Gastroesophageal sphincter (tissue), 4 donors: ENCODE results near the gene TCOF1. TPM values are rescaled to one million over a fixed set of nuclear protein-coding genes. Genes with fewer than 3 reads are reported as not detected.

Source experiments
- ATAC-seq: fragments of 150-250 bp; one replicate; pipeline ENCODE4 v1.9.1; 2016; ENCODE audit warnings: mild to moderate bottlenecking, moderate library complexity
- H3K27ac ChIP-seq, 4 donors: fragments of 200-600 bp; sonication (generic) in 3 of 4; 1 replicate in 3 of 4; 2 replicates in 1 of 4; pipeline ENCODE4 v1.5.1; 2016 to 2019
- H3K27me3 ChIP-seq: fragments of 200-600 bp; sonication (generic); one replicate; pipeline ENCODE4 v1.5.1; 2019
- H3K36me3 ChIP-seq, 2 donors: fragments of 200-600 bp; sonication (generic); one replicate each; pipeline ENCODE4 v1.5.1; 2019; ENCODE audit warnings: control low read depth in 1 of 2
- H3K4me1 ChIP-seq, 3 donors: fragments of 200-600 bp; sonication (generic); 1 replicate in 2 of 3; 2 replicates in 1 of 3; pipeline ENCODE4 v1.5.1; 2016 to 2019; ENCODE audit warnings: control low read depth in 2 of 3
- H3K4me3 ChIP-seq, 2 donors: fragments of 200-600 bp; sonication (generic); one replicate each; pipeline ENCODE4 v1.5.1; 2019; ENCODE audit warnings: mild to moderate bottlenecking in 1 of 2, moderate library complexity in 1 of 2
- H3K9me3 ChIP-seq, 3 donors: fragments of 200-600 bp; sonication (generic); one replicate each; pipeline ENCODE4 v1.5.1; 2017 to 2019; ENCODE audit warnings: control low read depth in 2 of 3
- EP300 ChIP-seq: sonication (generic); formaldehyde crosslinking; IDR thresholded peaks from one replicate; pipeline ENCODE4 v1.6.1; 2017; ENCODE audit warnings: antibody characterized with exemption, mild to moderate bottlenecking
- POLR2A ChIP-seq, 2 donors: fragments of 450-650 bp; IDR thresholded peaks; one replicate each; pipeline ENCODE4 v1.6.1; 2017; ENCODE audit warnings: antibody characterized with exemption in 2 of 2, mild to moderate bottlenecking in 2 of 2, moderate library complexity in 1 of 2
- POLR2AphosphoS5 ChIP-seq: sonication (generic); formaldehyde crosslinking; IDR thresholded peaks from one replicate; pipeline ENCODE4 v1.6.1; 2017; ENCODE audit warnings: antibody characterized with exemption
- WGBS, 2 donors: methylation state at CpG; one replicate each; pipeline ENCODE4 v1.1.5; 2018; ENCODE audit warnings: low coverage in 1 of 2; 5-methylcytosine and 5-hydroxymethylcytosine counted together
- total RNA-seq, 4 donors: library from RNA; depleted of rRNA; stranded (reverse); fragments of >200 nt; gene quantifications; one replicate each; pipeline ENCODE4 v1.1.0, GENCODE V29; 2016
- TF ChIP-seq, protein P1 (sequence below), 4 experiments: fragments of 200-600 bp in 2 of 4; fragments of 450-650 bp in 2 of 4; sonication (generic) in 1 of 4; IDR thresholded peaks; one replicate each; pipeline ENCODE4 v1.5.1; 2017 to 2019; ENCODE audit warnings: antibody characterized with exemption in 4 of 4, mild to moderate bottlenecking in 2 of 4, moderate library complexity in 2 of 4

TCOF1 gene
- total RNA-seq, 4 donors from 2014 or later: 25.4 to 55.7 (median 31.0) TPM

DNA sequence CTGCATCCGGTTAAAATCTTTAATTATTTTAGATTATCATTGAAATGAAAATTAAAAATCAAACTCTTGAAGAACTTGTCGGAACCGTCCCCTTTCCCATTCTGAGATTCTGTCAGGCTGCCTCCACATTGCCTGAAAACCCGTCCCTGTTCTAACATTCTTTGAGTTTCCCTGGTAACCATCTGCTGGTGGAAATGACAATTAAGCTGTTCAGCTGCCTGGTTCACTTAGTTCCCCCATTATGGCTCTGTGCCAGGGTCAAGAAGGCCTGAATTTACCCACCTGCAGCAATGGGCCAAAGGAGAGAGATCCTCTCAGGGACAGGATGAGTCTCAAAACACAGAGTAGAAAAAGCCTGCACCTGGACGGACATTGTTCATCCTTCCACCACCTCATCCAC, 11.8 kb upstream of the TCOF1 start:
- H3K27ac ChIP-seq: no peak overlapping the region
- no peaks in the 10 kb centered on the region for H3K36me3 ChIP-seq
- H3K27me3 ChIP-seq: no peaks in the 10 kb centered on the region
- TF ChIP-seq POLR2A (IDR thresholded peaks at IDR 0.05) (no peak), POLR2AphosphoS5 (no peak), EP300 (no peak)
- TF ChIP-seq, protein P1, sequence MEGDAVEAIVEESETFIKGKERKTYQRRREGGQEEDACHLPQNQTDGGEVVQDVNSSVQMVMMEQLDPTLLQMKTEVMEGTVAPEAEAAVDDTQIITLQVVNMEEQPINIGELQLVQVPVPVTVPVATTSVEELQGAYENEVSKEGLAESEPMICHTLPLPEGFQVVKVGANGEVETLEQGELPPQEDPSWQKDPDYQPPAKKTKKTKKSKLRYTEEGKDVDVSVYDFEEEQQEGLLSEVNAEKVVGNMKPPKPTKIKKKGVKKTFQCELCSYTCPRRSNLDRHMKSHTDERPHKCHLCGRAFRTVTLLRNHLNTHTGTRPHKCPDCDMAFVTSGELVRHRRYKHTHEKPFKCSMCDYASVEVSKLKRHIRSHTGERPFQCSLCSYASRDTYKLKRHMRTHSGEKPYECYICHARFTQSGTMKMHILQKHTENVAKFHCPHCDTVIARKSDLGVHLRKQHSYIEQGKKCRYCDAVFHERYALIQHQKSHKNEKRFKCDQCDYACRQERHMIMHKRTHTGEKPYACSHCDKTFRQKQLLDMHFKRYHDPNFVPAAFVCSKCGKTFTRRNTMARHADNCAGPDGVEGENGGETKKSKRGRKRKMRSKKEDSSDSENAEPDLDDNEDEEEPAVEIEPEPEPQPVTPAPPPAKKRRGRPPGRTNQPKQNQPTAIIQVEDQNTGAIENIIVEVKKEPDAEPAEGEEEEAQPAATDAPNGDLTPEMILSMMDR (IDR thresholded peaks at IDR 0.05): no peak
- no peaks in the 10 kb centered on the region for H3K9me3 ChIP-seq
- no peak overlapping the region for H3K4me3 ChIP-seq
- WGBS, 2 donors: 77 to 78% methylated on average over 5 of the region's 5 CpGs
- H3K4me1 ChIP-seq: peaks cover 0 to 6% (median 0%) of the 10 kb centered on the region in 3 donors
- no peak for ATAC-seq

DNA sequence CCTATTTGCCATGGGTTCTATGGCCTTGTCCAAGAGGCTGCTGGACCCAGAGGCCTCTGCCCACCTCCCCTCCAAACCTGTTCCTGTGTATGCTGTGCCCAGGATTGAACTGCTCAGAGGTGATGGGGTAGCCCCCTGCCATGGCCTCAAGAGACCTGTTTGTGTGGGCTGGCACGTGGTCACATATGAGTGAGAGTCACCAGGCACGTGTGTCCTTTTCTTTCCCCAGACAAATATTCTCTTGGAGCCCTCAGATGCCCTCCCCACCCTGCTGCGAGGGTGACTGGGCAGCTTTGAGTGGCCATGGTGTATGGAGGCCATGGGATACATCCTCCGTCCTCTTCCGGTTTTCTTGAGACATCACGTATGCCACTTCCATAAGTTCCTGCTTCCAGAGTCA, 10.9 kb upstream of the TCOF1 start:
- no peaks in the 10 kb centered on the region for H3K27me3 ChIP-seq
- no peaks in the 10 kb centered on the region for H3K36me3 ChIP-seq
- no peaks in the 10 kb centered on the region for H3K9me3 ChIP-seq
- 100% methylated on average over 2 of the region's 6 CpGs; no CpG with 5 or more reads in 1 of the 2 donors for WGBS, 2 donors
- H3K27ac ChIP-seq: no peak overlapping the region
- no peak overlapping the region for H3K4me3 ChIP-seq
- TF ChIP-seq, protein P1 (IDR thresholded peaks at IDR 0.05): no peak
- TF ChIP-seq POLR2AphosphoS5: no peak
- TF ChIP-seq EP300: no peak
- no peak for TF ChIP-seq POLR2A (IDR thresholded peaks at IDR 0.05)
- no peak for ATAC-seq
- H3K4me1 ChIP-seq: peaks cover 0 to 14% (median 0%) of the 10 kb centered on the region in 3 donors

DNA sequence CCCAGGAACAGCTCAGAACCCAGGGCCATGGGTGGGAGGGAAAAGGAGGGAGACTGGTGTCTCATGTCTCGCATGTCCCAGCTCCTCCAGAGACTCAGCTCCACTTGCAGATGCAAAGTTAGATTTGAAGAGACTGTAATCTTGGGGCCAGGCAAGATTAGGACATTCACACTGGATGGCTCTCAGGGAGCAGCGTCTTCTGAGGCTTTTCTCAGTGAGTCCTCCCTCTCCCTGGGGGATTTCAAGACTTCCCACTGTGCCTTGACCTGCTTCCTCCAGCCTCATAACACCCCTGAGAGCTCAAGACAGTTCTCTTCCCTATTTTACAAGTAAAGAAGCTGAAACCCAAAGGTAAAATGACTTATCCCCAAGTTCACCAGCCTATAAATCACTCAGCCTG, 10.5 kb upstream of the TCOF1 start:
- no peak overlapping the region for H3K27ac ChIP-seq
- no peak for TF ChIP-seq EP300
- TF ChIP-seq, protein P1 (IDR thresholded peaks at IDR 0.05): no peak
- TF ChIP-seq POLR2AphosphoS5: no peak
- TF ChIP-seq POLR2A (IDR thresholded peaks at IDR 0.05): no peak
- 80 to 100% methylated on average over 1 to 2 of the region's 2 CpGs for WGBS, 2 donors
- H3K9me3 ChIP-seq: no peaks in the 10 kb centered on the region
- no peak overlapping the region for H3K4me3 ChIP-seq
- H3K36me3 ChIP-seq: no peaks in the 10 kb centered on the region
- H3K4me1 ChIP-seq: peaks cover 0 to 14% (median 0%) of the 10 kb centered on the region in 3 donors
- no peak for ATAC-seq
- no peaks in the 10 kb centered on the region for H3K27me3 ChIP-seq

DNA sequence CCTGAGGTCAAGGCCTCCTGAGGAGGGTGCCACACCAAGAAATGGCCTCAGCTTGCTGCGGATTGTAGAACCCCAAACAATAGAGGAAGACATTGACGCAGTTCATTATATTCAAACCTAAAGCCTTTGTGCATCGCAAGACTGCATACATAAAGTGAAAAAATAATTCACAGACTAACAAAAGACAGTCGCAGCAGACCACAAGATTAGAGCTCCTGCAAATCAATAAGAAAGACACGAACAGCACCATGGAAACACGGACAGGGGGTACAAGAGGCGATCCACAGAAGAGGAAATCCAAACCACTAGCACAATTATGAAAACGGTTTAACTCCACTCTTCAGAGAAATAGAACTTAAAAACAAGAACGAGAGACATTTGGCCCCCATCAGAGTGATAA, 10.0 kb upstream of the TCOF1 start:
- 71 to 78% methylated on average over 7 to 9 of the region's 9 CpGs for WGBS, 2 donors
- no peaks in the 10 kb centered on the region for H3K27me3 ChIP-seq
- H3K9me3 ChIP-seq: no peaks in the 10 kb centered on the region
- ATAC-seq: no peak
- peaks cover 0 to 14% (median 0%) of the 10 kb centered on the region in 3 donors for H3K4me1 ChIP-seq
- H3K36me3 ChIP-seq: no peaks in the 10 kb centered on the region
- no peak for TF ChIP-seq POLR2AphosphoS5
- no peak for TF ChIP-seq EP300
- TF ChIP-seq POLR2A (IDR thresholded peaks at IDR 0.05): no peak
- TF ChIP-seq, protein P1 (IDR thresholded peaks at IDR 0.05): no peak
- no peak overlapping the region for H3K4me3 ChIP-seq
- H3K27ac ChIP-seq: no peak overlapping the region

DNA sequence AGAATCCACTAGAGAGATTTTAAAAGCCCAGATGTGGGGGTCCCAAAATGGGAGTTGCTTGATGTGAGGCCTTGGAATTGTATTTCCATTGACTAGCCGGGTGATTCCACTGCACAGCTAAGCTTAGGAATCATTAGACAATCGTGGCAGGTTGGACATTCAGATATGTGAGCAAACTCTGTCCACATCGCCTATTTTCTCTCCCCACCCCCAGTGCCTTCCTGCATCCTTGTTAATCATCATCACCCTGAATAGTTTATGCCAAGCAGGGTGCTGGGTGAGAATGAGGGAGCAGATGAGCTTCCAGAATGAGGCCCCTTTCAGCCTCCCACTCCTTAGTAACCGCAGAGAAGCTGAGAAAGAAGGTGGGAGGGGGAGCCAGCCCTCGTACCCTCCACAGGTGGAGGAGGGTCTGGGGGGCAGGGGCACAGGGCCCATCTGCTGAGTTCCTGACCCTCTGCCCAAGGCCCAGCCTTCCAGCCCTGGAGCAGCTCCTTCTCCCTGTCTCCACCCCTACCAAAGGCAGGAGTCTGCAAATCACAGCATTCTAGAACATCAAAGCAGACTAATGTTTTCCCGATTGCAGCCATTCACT, 7.7 kb upstream of the TCOF1 start:
- Histone ChIP-seq H3K4me1 (peaks cover 0 to 14% (median 0%) of the 10 kb centered on the region in 3 donors), H3K27ac (peak overlapping the region in 1 of 4 donors; percentile 33), H3K9me3 (no peaks in the 10 kb centered on the region), H3K4me3 (no peak overlapping the region), H3K36me3 (no peaks in the 10 kb centered on the region), H3K27me3 (no peaks in the 10 kb centered on the region)
- no peak for TF ChIP-seq EP300
- no peak for TF ChIP-seq POLR2A (IDR thresholded peaks at IDR 0.05)
- TF ChIP-seq, protein P1 (IDR thresholded peaks at IDR 0.05): no peak
- TF ChIP-seq POLR2AphosphoS5: no peak
- ATAC-seq: no peak
- 50 to 71% methylated on average over 1 to 4 of the region's 6 CpGs for WGBS, 2 donors
